ENCODE data around the gene ZZZ3.
"Not testable (repeated sequence)": the region's sequence is repeated elsewhere in the genome, so short reads cannot be mapped to it uniquely, and the experiment has no call there.

Gene ZZZ3

GRCh38 chr1:77680173-77680572 is 2.3 kb downstream of the ZZZ3 start:
- no peak for TF ChIP-seq GATA1 (IDR thresholded peaks at IDR 0.05; ENCODE audit: low read depth, low read length)
- TF ChIP-seq POLR2A (IDR thresholded peaks at IDR 0.05; ENCODE audit: low read length), result no peak
- no peak for DNase-seq

DNA sequence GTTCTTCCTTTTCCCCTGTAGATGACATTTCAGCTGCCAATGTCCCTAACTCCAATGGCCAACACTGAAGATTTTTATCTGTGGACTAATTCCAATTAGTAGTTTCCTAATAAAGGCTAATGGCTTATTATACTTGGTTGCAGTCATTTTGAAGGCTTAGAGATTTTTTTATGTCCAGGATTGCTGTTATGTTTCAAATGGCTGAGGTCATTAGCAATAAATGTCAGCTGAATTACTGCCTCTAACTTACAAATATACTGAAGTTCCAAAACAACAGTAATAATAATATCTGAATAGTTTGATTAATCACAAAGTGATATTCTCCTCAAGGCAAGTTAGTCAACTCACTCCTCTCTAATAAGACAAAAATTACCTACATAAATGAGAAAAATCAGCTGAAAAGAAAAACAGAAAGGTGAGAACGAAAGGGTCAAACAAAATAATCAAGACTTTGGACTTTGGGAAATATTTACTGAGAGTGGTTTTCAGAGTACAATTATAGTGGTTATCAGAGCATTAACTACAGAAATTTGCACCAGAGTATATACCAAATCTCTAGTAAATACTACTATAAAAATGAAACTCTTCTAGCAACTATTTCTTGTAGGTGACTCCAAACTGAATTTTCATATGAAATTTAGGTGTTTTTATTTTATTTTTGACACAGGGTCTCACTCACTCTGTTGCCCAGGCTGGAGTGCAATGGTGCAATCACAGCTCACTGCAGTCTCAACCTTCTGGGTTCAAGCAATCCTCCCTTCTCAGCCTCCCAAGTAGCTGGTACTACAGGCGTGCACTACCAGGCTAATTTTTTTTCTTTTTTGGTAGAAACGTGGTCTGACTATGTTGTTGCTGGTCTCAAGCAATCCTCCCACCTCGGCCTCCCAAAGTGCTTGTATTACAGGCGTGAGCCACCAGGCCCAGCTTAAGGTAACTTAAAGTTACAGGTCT is 3.5 kb downstream of the ZZZ3 start:
- peak in 1 of 2 experiments; percentile 9 for DNase-seq
- TF ChIP-seq POLR2A (IDR thresholded peaks at IDR 0.05; ENCODE audit: low read length), result no peak
- no peak for TF ChIP-seq GATA1 (IDR thresholded peaks at IDR 0.05; ENCODE audit: low read depth, low read length)

GRCh38 chr1:77674807-77675206 is 7.7 kb downstream of the ZZZ3 start:
- not testable (repeated sequence) for DNase-seq

DNA sequence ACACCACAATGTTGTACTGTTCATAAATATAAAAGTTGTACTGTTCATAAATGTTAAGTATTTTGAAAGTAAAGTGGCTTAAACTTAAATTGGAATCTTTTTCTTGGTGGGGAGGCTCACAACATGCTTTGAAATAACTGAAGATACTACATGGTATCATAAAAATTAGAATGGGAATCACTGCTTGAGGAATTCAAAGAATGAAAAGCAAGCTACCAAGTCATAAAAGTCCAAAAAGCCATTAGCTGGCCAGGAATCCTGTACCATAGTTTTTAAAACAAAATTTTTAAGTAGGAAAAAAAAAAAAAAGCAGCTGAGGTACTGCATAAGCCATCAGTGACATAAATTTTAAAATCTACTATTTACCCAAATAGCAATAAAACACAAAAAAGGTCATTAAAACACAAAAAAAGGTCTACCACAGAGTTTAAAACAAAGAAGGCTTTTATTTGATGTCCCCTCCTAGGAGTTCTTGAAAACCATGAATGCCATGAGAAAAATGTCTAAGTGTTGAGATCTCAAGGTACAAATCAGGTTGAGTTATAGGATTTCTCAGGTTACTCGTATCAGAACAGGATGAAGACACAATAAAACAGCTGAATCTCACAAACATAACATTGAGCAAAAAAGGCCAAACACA is 8.6 kb downstream of the ZZZ3 start:
- DNase-seq, result no peak
- TF ChIP-seq POLR2A (IDR thresholded peaks at IDR 0.05; ENCODE audit: low read length) (no peak), GATA1 (IDR thresholded peaks at IDR 0.05; ENCODE audit: low read depth, low read length) (no peak)

- no peak for DNase-seq
- no peak for TF ChIP-seq POLR2A (IDR thresholded peaks at IDR 0.05; ENCODE audit: low read length)
- no peak for TF ChIP-seq GATA1 (IDR thresholded peaks at IDR 0.05; ENCODE audit: low read depth, low read length)
These were observed 9.4 kb downstream of the ZZZ3 start for GRCh38 chr1:77673030-77673429.

GRCh38 chr1:77672374-77672773 is 10.1 kb downstream of the ZZZ3 start:
- TF ChIP-seq POLR2A (IDR thresholded peaks at IDR 0.05; ENCODE audit: low read length) (no peak), GATA1 (IDR thresholded peaks at IDR 0.05; ENCODE audit: low read depth, low read length) (no peak)
- DNase-seq, result no peak

- no peak for DNase-seq
- TF ChIP-seq POLR2A (IDR thresholded peaks at IDR 0.05; ENCODE audit: low read length), result no peak
- TF ChIP-seq GATA1 (IDR thresholded peaks at IDR 0.05; ENCODE audit: low read depth, low read length), result no peak
These were observed 10.6 kb downstream of the ZZZ3 start for GRCh38 chr1:77671836-77672235.

DNA sequence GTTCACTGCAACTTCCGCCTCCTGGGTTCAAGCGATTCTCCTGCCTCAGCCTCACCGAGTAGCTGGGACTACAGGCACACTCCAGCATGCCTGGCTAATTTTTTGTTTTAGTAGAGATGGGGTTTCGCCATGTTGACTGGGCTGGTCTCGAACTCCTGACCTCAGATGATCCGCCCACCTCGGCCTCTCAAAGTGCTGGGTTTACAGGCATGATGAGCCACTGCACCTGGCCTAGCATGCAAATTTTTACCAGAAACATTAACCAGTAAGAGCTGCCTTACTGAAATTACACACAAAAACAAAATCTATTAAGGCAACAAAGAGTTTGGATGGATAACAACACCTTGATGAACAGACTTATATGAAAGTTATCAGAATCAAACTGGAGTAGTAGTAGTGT is 12.1 kb downstream of the ZZZ3 start:
- TF ChIP-seq GATA1 (IDR thresholded peaks at IDR 0.05; ENCODE audit: low read depth, low read length) (no peak), POLR2A (IDR thresholded peaks at IDR 0.05; ENCODE audit: low read length) (no peak)
- DNase-seq, result no peak

- TF ChIP-seq POLR2A (IDR thresholded peaks at IDR 0.05; ENCODE audit: low read length), result no peak
- no peak for TF ChIP-seq GATA1 (IDR thresholded peaks at IDR 0.05; ENCODE audit: low read depth, low read length)
- peak; percentile 15 to 47 for DNase-seq
These were observed 13.5 kb downstream of the ZZZ3 start for GRCh38 chr1:77668924-77669449.

DNA sequence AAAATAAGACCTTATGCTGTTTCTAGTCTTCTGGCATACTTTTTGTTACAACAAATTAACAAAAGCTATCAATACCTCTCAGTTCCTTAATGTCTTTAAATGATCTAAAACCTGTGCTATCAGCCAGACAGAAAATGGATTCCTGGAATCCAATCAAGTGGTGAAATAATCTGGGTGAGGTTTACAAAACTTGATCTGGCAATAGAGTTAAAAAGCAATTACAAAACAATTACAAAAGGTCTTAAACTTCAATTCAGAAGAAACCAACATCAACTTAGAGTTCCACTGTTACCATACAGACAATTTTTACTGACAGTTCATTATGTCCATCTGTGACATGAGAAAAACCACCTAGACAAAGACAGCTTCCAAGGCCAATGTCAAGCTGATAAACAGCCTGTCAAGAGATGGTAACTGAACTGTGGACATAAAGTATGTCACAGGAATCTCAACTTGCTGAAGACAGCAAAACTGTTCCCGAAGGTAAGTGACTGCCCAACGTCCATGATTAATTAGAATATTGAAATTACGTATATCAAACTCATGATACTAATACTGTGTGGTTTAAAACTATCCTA is 17.4 kb downstream of the ZZZ3 start:
- DNase-seq, result no peak
- TF ChIP-seq GATA1 (IDR thresholded peaks at IDR 0.05; ENCODE audit: low read depth, low read length) (no peak), POLR2A (IDR thresholded peaks at IDR 0.05; ENCODE audit: low read length) (no peak)

- no peak for DNase-seq
These were observed 20.8 kb downstream of the ZZZ3 start for GRCh38 chr1:77661696-77662095.

GRCh38 chr1:77659879-77660593 is 22.4 kb downstream of the ZZZ3 start:
- DNase-seq, result no peak
- TF ChIP-seq GATA1 (IDR thresholded peaks at IDR 0.05; ENCODE audit: low read depth, low read length) (no peak), POLR2A (IDR thresholded peaks at IDR 0.05; ENCODE audit: low read length) (no peak)

More at GRCh38 chr1:77661696-77662095, 20.8 kb downstream of the ZZZ3 start:
- no peak for TF ChIP-seq GATA1 (IDR thresholded peaks at IDR 0.05; ENCODE audit: low read depth, low read length)
- no peak for TF ChIP-seq POLR2A (IDR thresholded peaks at IDR 0.05; ENCODE audit: low read length)

- DNase-seq, result no peak
- TF ChIP-seq GATA1 (IDR thresholded peaks at IDR 0.05; ENCODE audit: low read depth, low read length) (no peak), POLR2A (IDR thresholded peaks at IDR 0.05; ENCODE audit: low read length) (no peak)
These were observed 24.2 kb downstream of the ZZZ3 start for GRCh38 chr1:77658271-77658670.

Measured in erythroblast (primary cell).